Glutamatergic neuron (in vitro differentiated cells): ENCODE results near the gene PYGB. TPM values are rescaled to one million over a fixed set of nuclear protein-coding genes. Genes with fewer than 3 reads are reported as not detected.
A peak's percentile ranks its signal among the peaks of the same experiment; 100 is the strongest.
"Not testable (repeated sequence)": the region's sequence is repeated elsewhere in the genome, so short reads cannot be mapped to it uniquely, and the experiment has no call there.

ENCODE experiments used
- DNase-seq: peaks from one replicate; pipeline ENCODE4 v3.0.0; 2022
- H3K27ac Mint-ChIP-seq: one replicate; pipeline ENCODE4 v1.8.0; 2020; ENCODE audit warnings: mild to moderate bottlenecking, mixed read lengths, inconsistent platforms; ENCODE audit not compliant: unreplicated experiment
- H3K27me3 Mint-ChIP-seq: one replicate; pipeline ENCODE4 v1.8.0; 2020; ENCODE audit warnings: mild to moderate bottlenecking, moderate library complexity, mixed read lengths, inconsistent platforms; ENCODE audit not compliant: unreplicated experiment
- H3K36me3 Mint-ChIP-seq: one replicate; pipeline ENCODE4 v1.8.0; 2020; ENCODE audit warnings: mild to moderate bottlenecking, mixed read lengths, inconsistent platforms; ENCODE audit not compliant: unreplicated experiment
- H3K4me1 Mint-ChIP-seq: one replicate; pipeline ENCODE4 v1.8.0; 2020; ENCODE audit warnings: mild to moderate bottlenecking, low read depth, mixed read lengths, inconsistent platforms; ENCODE audit not compliant: unreplicated experiment
- H3K4me3 Mint-ChIP-seq: one replicate; pipeline ENCODE4 v1.8.0; 2020; ENCODE audit warnings: mild to moderate bottlenecking, mixed read lengths, inconsistent platforms; ENCODE audit not compliant: unreplicated experiment
- H3K9me3 Mint-ChIP-seq: one replicate; pipeline ENCODE4 v1.8.0; 2020; ENCODE audit warnings: mild to moderate bottlenecking, moderate library complexity, mixed read lengths, inconsistent platforms; ENCODE audit not compliant: unreplicated experiment
- total RNA-seq: library from RNA; stranded (reverse); fragmentation: NEBNext Ultra II Directional; extraction: Animal tissue kit (Norgen Biotek cat#: 25700); gene quantifications from one replicate; pipeline ENCODE4 v1.2.1, GENCODE V29; 2021; ENCODE audit not compliant: unreplicated experiment
- TF ChIP-seq, protein P1 (sequence below): fragments of 200-600 bp; sonication (generic); IDR thresholded peaks from one replicate; pipeline ENCODE4 v1.5.0; 2021; ENCODE audit not compliant: partially characterized antibody, unreplicated experiment

The PYGB gene
- total RNA-seq, 1 donor from 2014 or later = 295 TPM

DNA sequence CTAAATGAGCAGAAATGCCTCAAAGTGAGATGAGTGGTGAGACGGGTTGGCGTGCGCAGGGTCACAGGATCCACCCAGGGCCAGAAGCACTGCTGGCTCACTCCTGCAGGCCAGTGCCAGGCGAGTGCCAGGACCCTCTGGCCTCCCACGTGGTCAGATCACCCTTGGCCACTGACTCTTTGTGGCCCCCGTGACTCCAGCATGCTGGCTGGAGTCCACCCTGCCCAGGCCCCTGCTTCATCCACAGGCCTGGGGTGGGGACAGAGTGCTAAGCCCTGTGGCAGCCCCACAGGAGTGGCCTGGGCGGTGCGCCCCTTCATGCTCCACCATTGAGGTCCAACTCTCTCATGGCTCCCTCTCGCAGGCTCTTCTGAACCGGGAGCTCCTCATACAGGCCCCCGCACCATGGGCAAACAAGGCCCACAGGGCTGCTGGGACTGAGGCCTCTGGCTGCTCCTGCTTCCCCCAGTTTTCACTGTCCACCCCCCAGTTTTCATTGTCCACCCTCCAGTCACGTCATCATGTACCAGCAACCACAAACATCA lies 81.1 kb downstream of the PYGB start:
- H3K4me1 Mint-ChIP-seq = peaks cover 10% of the 10 kb centered on the region
- DNase-seq = no peak
- no peak overlapping the region for H3K27ac Mint-ChIP-seq
- peaks cover 7% of the 10 kb centered on the region for H3K36me3 Mint-ChIP-seq
- TF ChIP-seq, protein P1, sequence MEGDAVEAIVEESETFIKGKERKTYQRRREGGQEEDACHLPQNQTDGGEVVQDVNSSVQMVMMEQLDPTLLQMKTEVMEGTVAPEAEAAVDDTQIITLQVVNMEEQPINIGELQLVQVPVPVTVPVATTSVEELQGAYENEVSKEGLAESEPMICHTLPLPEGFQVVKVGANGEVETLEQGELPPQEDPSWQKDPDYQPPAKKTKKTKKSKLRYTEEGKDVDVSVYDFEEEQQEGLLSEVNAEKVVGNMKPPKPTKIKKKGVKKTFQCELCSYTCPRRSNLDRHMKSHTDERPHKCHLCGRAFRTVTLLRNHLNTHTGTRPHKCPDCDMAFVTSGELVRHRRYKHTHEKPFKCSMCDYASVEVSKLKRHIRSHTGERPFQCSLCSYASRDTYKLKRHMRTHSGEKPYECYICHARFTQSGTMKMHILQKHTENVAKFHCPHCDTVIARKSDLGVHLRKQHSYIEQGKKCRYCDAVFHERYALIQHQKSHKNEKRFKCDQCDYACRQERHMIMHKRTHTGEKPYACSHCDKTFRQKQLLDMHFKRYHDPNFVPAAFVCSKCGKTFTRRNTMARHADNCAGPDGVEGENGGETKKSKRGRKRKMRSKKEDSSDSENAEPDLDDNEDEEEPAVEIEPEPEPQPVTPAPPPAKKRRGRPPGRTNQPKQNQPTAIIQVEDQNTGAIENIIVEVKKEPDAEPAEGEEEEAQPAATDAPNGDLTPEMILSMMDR = no peak
- H3K9me3 Mint-ChIP-seq = peaks cover 11% of the 10 kb centered on the region
- peaks cover 4% of the 10 kb centered on the region for H3K27me3 Mint-ChIP-seq
- no peak overlapping the region for H3K4me3 Mint-ChIP-seq

DNA sequence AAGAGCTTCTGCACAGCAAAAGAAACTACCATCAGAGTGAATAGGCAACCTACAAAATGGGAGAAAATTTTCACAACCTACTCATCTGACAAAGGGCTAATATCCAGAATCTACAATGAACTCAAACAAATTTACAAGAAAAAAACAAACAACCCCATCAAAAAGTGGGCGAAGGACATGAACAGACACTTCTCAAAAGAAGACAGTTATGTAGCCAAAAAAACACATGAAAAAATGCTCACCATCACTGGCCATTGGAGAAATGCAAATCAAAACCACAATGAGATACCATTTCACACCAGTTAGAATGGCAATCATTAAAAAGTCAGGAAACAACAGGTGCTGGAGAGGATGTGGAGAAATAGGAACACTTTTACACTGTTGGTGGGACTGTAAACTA lies 87.1 kb downstream of the PYGB start:
- H3K27me3 Mint-ChIP-seq, H3K27ac Mint-ChIP-seq, H3K4me3 Mint-ChIP-seq, DNase-seq, H3K36me3 Mint-ChIP-seq, H3K9me3 Mint-ChIP-seq: not testable (repeated sequence)
- H3K4me1 Mint-ChIP-seq = peaks cover 15% of the 10 kb centered on the region

DNA sequence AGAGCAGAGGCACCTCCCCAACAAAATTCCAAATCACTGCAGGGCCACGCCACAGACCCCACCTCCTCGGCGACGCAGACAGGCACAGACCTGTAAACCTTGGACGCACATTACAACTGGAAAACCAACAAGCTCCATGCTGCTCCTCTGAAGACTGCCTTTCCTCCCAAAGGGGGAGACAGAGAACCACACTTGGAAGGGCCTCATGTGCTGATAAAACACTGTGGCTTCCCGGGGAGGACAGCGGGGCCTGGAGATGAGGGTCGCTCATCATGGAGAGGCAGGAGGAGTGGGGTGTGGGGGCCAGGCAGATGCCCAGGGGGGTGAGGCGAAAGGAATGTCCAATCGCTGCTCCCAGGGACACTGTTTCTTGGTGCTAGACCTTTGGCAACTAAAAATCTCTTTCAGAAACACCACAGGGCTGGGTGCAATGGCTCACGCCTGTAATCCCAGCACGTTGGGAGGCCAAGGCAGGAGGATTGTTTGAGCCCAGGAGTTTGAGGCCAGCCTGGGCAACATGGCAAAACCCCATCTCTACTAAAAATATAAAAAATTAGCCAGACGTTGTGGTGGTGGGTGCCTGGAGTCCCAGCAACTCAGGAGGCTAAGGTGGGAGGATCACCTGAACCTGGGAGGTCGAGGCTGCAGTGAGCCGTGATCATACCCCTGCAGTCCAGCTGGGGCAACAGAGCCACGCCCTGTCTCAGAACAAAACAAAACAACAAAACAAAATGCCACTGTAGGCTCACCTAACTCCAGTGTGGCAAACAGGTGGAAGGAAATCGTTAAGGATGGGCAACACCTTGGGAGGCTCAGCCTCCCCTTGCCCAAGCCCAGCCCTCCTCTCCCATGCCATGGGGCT lies 88.9 kb downstream of the PYGB start:
- Mint-ChIP-seq H3K9me3 (peaks cover 3% of the 10 kb centered on the region), H3K36me3 (no peaks in the 10 kb centered on the region), H3K4me1 (peaks cover 20% of the 10 kb centered on the region), H3K4me3 (no peak overlapping the region), H3K27ac (peak overlapping the region; percentile 48), H3K27me3 (no peaks in the 10 kb centered on the region)
- TF ChIP-seq, protein P1 = peak; percentile 15
- DNase-seq = no peak

DNA sequence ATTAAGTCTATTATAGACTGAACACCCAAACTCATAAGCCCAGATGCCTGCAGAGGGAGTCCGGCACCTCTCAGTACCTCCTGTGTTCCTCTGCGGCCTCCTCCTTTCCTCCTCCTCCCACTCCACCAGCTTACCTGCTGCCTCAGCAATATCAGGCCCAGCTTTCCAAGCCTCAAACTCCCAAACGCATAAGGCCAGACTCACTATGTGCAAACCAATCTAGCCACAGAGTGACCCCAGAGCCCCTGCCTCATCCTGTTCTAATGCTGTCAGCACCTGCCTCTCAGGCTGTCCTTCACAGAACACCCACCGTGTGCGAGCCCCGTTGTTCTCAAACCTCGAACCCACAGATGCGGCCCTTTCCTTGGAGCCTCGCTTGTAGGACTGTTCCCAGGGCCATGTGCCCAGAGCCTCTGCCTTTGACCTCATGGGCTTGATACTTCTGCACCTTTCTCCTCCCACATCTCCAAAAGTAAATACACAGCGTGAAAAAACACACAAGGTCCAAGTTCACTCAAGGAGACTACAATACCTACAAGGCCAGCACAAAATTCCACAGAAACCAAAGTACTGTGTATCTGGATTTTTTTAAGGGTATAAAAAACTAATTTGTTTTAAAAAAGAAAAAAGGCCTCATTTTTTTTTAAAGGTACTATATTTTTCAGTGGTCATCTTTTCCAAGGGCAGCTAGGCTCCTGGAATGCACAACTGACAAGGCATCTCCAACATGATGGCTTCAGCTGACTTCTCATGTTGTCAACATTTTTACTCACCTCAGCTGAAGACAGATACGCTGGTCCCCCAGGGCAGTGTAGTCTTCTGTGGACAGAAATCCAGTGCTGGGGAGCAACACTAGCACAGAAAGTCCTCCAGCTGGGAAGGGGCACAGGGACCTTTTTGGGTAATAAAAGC lies 90.5 kb downstream of the PYGB start:
- H3K4me1 Mint-ChIP-seq = peaks cover 20% of the 10 kb centered on the region
- no peak for DNase-seq
- H3K27ac Mint-ChIP-seq = peak overlapping the region; percentile 41
- no peaks in the 10 kb centered on the region for H3K36me3 Mint-ChIP-seq
- TF ChIP-seq, protein P1 = no peak
- H3K27me3 Mint-ChIP-seq = no peaks in the 10 kb centered on the region
- peaks cover 3% of the 10 kb centered on the region for H3K9me3 Mint-ChIP-seq
- H3K4me3 Mint-ChIP-seq = no peak overlapping the region

DNA sequence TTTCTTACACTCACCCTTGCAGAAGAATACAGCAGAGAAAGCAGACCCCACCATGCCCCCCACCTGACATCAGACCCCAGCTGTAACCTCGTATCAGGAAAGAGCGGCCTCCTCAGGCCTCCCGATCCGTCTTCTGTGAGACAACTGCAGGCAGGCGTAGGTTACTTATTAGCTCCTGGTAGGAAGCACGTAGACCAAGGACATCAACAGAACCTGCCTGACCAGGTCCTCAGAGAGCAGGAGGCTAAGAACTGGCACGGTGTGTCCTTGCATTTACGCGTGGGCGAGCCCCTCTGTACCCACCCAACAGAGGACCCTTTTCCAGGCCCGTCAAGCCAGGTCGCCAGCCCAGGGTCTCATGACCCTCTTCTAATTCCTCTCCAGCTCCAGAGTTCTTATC lies 91.7 kb downstream of the PYGB start:
- H3K36me3 Mint-ChIP-seq = no peaks in the 10 kb centered on the region
- H3K4me1 Mint-ChIP-seq = peaks cover 20% of the 10 kb centered on the region
- no peak for DNase-seq
- no peak overlapping the region for H3K27ac Mint-ChIP-seq
- no peak overlapping the region for H3K4me3 Mint-ChIP-seq
- peaks cover 2% of the 10 kb centered on the region for H3K9me3 Mint-ChIP-seq
- H3K27me3 Mint-ChIP-seq = no peaks in the 10 kb centered on the region
- TF ChIP-seq, protein P1 = no peak
